WTC11 (cell line): Measurements from ENCODE around the gene UGT1A1.

Source experiments
- SP1 ChIP-seq: sonication (generic); formaldehyde crosslinking; conservative IDR thresholded peaks from 2 replicates; pipeline ENCODE4 v1.8.1; 2022; ENCODE audit warnings: missing genetic modification reagents
- TF ChIP-seq, protein P1 (sequence below): fragments of 200-600 bp; IDR thresholded peaks from 2 replicates; pipeline ENCODE4 v1.8.0; 2022; ENCODE audit warnings: antibody characterized with exemption
- TF ChIP-seq, protein P2 (sequence below): sonication (generic); formaldehyde crosslinking; IDR thresholded peaks from 2 replicates; pipeline ENCODE4 v1.8.0; 2022; ENCODE audit warnings: mild to moderate bottlenecking, missing genetic modification reagents
- TF ChIP-seq, protein P3 (sequence below): sonication (generic); formaldehyde crosslinking; IDR thresholded peaks from 2 replicates; pipeline ENCODE4 v1.8.1; 2023; ENCODE audit warnings: mild to moderate bottlenecking, missing genetic modification reagents
- TF ChIP-seq, protein P4 (sequence below): sonication (generic); formaldehyde crosslinking; IDR thresholded peaks from 2 replicates; pipeline ENCODE4 v1.8.0; 2023; ENCODE audit warnings: missing genetic modification reagents

DNA sequence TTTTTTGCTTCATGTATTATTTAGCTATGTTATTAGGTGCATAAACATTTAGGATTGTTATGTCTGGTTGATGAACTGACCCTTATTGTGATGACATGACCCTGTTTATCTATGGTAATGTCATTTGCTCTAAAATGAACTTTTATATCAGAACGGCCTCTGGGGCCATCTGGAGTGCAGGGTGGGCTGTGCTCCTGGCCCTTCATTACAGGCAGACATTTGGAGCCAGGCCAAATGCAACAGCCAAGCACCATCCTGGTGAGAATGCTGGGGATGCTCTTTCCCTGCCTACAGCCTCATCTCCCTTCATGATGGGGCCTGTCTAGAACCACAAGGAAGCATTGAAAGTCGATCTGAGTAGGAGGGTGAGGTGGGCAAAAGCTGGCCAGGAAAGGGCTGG lies 56.3 kb downstream of the UGT1A1 start:
- TF ChIP-seq, protein P1, sequence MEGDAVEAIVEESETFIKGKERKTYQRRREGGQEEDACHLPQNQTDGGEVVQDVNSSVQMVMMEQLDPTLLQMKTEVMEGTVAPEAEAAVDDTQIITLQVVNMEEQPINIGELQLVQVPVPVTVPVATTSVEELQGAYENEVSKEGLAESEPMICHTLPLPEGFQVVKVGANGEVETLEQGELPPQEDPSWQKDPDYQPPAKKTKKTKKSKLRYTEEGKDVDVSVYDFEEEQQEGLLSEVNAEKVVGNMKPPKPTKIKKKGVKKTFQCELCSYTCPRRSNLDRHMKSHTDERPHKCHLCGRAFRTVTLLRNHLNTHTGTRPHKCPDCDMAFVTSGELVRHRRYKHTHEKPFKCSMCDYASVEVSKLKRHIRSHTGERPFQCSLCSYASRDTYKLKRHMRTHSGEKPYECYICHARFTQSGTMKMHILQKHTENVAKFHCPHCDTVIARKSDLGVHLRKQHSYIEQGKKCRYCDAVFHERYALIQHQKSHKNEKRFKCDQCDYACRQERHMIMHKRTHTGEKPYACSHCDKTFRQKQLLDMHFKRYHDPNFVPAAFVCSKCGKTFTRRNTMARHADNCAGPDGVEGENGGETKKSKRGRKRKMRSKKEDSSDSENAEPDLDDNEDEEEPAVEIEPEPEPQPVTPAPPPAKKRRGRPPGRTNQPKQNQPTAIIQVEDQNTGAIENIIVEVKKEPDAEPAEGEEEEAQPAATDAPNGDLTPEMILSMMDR, result no peak
- TF ChIP-seq, protein P2, sequence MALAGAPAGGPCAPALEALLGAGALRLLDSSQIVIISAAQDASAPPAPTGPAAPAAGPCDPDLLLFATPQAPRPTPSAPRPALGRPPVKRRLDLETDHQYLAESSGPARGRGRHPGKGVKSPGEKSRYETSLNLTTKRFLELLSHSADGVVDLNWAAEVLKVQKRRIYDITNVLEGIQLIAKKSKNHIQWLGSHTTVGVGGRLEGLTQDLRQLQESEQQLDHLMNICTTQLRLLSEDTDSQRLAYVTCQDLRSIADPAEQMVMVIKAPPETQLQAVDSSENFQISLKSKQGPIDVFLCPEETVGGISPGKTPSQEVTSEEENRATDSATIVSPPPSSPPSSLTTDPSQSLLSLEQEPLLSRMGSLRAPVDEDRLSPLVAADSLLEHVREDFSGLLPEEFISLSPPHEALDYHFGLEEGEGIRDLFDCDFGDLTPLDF (CRISPR knock-in tag), result no peak
- TF ChIP-seq, protein P3, sequence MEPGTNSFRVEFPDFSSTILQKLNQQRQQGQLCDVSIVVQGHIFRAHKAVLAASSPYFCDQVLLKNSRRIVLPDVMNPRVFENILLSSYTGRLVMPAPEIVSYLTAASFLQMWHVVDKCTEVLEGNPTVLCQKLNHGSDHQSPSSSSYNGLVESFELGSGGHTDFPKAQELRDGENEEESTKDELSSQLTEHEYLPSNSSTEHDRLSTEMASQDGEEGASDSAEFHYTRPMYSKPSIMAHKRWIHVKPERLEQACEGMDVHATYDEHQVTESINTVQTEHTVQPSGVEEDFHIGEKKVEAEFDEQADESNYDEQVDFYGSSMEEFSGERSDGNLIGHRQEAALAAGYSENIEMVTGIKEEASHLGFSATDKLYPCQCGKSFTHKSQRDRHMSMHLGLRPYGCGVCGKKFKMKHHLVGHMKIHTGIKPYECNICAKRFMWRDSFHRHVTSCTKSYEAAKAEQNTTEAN (CRISPR knock-in tag), result no peak
- TF ChIP-seq SP1 (CRISPR knock-in tag), result no peak
- TF ChIP-seq, protein P4, sequence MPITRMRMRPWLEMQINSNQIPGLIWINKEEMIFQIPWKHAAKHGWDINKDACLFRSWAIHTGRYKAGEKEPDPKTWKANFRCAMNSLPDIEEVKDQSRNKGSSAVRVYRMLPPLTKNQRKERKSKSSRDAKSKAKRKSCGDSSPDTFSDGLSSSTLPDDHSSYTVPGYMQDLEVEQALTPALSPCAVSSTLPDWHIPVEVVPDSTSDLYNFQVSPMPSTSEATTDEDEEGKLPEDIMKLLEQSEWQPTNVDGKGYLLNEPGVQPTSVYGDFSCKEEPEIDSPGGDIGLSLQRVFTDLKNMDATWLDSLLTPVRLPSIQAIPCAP, result no peak
